Epithelial cell of esophagus (primary cell): Measurements from ENCODE around the gene DACT2.

Experiments used
- DNase-seq: peaks from one replicate; pipeline ENCODE4 v3.0.0; 2010; ENCODE audit warnings: low read depth
- H3K4me3 ChIP-seq: 2 replicates; pipeline ENCODE4 v1.5.1; 2011; ENCODE audit warnings: mild to moderate bottlenecking, low read length, control low read depth
- TF ChIP-seq, protein P1 (sequence below): IDR thresholded peaks from 2 replicates; pipeline ENCODE4 v1.5.1; 2011; ENCODE audit warnings: low read depth, mild to moderate bottlenecking, low read length, control low read depth, inconsistent platforms; ENCODE audit not compliant: insufficient read depth; ENCODE audit errors: missing control alignments

The DACT2 gene

DNA sequence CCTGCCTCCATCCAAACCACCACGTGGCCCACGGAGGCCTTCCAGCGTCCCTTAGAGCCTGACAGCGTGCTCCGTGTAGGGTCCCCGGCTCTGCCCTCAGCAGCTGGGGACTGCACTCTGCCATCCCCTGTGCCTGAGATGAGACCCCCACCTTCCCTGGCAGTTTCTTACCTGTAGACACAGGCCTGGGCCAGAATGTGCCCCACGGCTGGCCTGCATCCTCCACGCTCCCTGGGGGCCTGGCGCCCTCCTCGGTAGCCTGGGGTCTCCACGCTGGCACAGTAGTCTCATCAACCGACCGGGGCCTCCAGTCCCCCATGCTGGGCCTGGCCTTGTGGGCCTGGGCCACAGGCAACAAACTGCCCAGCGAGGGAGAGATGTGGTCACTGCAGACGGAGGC, 9.6 kb downstream of the DACT2 start:
- DNase-seq = no peak
- H3K4me3 ChIP-seq = no peak overlapping the region
- TF ChIP-seq, protein P1, sequence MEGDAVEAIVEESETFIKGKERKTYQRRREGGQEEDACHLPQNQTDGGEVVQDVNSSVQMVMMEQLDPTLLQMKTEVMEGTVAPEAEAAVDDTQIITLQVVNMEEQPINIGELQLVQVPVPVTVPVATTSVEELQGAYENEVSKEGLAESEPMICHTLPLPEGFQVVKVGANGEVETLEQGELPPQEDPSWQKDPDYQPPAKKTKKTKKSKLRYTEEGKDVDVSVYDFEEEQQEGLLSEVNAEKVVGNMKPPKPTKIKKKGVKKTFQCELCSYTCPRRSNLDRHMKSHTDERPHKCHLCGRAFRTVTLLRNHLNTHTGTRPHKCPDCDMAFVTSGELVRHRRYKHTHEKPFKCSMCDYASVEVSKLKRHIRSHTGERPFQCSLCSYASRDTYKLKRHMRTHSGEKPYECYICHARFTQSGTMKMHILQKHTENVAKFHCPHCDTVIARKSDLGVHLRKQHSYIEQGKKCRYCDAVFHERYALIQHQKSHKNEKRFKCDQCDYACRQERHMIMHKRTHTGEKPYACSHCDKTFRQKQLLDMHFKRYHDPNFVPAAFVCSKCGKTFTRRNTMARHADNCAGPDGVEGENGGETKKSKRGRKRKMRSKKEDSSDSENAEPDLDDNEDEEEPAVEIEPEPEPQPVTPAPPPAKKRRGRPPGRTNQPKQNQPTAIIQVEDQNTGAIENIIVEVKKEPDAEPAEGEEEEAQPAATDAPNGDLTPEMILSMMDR = no peak

DNA sequence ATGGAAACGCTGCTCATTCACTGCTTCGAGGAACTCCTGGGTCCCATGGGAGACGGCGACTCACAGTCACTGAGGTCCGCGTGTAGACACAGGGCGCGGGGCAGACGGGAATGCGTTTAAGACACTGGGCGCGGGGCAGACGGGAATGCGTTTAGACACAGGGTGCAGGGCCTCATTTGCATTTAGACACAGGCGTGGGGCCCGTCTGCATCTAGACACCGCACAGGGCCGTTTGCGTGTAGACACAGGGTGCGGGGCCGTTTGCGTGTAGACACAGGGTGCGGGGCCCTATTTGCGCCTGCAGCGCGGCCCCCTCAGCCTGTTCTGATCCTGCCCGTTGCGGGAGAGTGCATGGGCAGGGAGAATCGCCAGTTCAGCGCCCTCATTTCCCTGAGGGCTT, 10.4 kb downstream of the DACT2 start:
- TF ChIP-seq, protein P1 = no peak
- no peak overlapping the region for H3K4me3 ChIP-seq
- no peak for DNase-seq

DNA sequence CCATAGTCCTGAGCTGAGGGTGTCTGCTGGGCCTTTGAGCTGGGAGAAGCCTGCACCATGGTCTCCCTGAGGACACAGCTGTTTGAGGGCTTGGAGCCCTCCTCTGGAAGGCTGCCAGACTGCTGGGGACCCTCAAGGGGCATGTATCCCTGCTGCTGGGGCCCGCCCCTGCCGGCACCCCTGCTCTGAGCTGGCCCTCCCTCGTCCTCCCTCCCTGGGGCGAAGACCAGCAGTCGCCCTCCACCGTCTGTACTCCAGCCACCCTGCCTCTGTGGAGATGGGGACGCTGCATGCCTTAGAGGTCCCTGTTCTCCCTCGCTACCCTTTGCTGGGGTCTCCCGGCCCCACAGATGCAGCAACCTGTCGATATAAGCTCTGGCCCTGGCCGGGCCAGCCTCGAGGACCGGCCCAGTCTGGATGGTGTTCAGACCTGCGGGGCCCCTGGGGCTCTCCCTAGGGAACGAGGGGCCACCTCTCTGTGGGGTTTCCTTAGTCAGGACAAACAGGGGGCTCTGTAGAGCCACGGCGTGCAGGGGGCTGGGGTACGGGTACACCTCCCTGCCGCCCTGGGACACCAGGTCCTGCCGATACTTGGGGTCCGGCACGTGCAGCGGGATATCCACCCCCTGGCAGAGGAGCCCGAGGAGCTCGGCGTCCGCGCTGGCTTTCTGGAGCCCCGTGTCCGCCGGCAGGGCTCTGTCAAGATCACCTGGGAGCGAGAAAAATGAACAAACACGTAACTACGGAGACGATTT, 11.0 kb downstream of the DACT2 start:
- TF ChIP-seq, protein P1 = no peak
- H3K4me3 ChIP-seq = no peak overlapping the region
- DNase-seq = no peak

DNA sequence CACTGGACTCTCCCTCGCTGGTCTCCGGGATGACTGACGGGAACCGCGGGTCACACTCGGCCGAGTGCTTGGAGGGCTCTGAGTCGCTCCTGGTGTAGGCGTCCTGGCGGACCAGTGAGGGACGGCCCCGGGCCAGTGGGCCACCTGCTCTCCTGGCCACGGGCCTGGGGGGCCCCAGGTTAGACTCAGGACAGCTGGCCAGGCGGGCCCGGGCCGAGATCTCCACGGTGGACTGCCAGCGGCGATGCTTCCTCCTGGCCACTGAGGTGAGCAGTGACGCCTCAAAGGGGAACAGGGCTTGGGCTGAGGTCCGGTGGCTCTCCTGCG, 11.9 kb downstream of the DACT2 start:
- no peak for DNase-seq
- TF ChIP-seq, protein P1 = no peak
- H3K4me3 ChIP-seq = no peak overlapping the region

DNA sequence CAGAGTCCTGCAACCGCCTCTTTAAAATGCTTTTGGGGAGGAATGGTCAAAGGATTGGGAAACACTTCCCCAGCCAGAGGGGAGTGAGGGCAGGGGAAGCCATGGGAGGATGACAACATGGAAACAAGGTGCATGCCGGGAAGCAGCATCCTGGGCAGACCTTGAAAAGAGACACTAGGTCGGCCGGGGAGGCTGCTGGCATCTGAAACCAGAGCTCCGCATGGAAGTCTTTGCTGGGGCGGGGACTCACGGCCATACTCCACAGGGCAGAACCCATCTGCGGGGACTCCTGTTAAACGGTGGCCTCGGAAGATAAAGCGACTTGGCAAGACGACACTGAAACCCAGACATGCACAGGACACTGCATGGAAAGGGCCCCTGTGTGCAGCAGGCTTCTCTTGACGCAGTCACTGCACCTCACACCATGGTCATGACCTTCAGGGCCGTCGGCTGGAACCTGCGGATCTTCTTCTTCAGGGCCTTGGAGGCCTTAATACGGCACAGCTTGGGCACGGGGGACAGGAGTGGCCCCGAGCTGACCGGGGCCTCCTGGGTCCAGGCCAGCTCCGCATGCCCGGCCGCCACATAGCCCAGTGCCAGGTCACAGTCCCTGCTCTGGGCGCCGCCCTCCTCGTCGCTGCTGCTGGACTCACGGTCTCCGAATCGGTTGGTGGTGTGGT, 12.4 kb downstream of the DACT2 start:
- TF ChIP-seq, protein P1 = no peak
- H3K4me3 ChIP-seq = no peak overlapping the region
- no peak for DNase-seq

DNA sequence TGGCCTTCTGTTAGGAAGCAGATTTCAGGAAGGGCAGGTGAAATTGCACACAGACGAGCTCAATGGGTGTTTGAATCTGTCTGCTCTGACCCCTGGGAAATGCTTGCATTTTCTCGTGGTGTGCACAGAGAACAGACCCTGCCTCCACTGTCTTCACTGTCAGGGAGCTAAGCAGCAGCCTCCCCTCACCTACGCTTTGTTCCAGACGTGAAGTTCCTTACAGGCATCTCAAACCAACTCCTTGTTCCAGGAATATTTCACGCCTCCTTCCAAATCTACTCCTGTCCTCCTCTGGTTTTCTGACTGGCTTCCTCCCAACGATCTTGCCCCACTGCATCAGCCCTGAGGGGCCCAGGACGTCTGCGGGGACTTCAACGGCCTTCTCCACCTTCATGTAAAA, 13.7 kb downstream of the DACT2 start:
- no peak for DNase-seq
- TF ChIP-seq, protein P1 = no peak
- H3K4me3 ChIP-seq = no peak overlapping the region
